ENCODE results near the gene RACGAP1. TPM values are rescaled to one million over a fixed set of nuclear protein-coding genes. Genes with fewer than 3 reads are reported as not detected.

The RACGAP1 gene
- total and polyA plus RNA-seq, 2 donors from 2014 or later, result 5.0 to 7.7 TPM

DNA sequence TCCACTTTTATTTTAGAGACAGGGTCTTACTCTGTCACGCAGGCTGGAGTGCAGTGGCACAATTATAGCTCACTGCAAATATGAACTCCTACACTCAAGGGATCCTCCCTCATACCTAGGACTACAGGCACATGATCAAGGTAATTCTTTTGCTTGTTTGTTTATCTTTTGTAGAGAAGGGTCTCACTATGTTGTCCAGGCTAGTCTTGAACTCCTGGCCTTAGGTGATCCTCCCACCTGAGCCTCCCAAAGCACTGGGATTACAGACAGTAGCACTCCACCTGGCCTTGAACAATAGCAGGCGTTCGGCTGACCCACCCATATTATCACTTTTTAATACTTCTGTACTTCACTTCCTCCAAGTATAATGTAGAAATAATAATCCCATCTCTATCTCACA lies 1.4 kb upstream of the RACGAP1 start:
- Histone ChIP-seq H3K4me1 (ENCODE audit: control insufficient read depth in 2 of 3, insufficient read depth in 2 of 3, low read depth in 1 of 3, low read length in 3 of 3) (no peaks in the 10 kb centered on the region), H3K9me3 (ENCODE audit: control insufficient read depth in 2 of 3, insufficient read depth in 1 of 3, low read length in 3 of 3) (no peaks in the 10 kb centered on the region), H3K27ac (ENCODE audit: low read depth in 2 of 2, low read length in 2 of 2) (no peak overlapping the region), H3K27me3 (ENCODE audit: control insufficient read depth, insufficient read depth, low read length) (no peaks in the 10 kb centered on the region), H3K9ac (ENCODE audit: low read length in 3 of 3) (no peak overlapping the region), H3K4me3 (ENCODE audit: low read length in 3 of 3) (no peak overlapping the region), H3K36me3 (ENCODE audit: control insufficient read depth in 2 of 3, insufficient read depth in 3 of 3, low read length in 3 of 3) (no peaks in the 10 kb centered on the region)
- DNase-seq (no peak), FAIRE-seq (no peak)
- intact Hi-C loops (cut with DNase I), result no loop called here
- TF ChIP-seq, protein P1, sequence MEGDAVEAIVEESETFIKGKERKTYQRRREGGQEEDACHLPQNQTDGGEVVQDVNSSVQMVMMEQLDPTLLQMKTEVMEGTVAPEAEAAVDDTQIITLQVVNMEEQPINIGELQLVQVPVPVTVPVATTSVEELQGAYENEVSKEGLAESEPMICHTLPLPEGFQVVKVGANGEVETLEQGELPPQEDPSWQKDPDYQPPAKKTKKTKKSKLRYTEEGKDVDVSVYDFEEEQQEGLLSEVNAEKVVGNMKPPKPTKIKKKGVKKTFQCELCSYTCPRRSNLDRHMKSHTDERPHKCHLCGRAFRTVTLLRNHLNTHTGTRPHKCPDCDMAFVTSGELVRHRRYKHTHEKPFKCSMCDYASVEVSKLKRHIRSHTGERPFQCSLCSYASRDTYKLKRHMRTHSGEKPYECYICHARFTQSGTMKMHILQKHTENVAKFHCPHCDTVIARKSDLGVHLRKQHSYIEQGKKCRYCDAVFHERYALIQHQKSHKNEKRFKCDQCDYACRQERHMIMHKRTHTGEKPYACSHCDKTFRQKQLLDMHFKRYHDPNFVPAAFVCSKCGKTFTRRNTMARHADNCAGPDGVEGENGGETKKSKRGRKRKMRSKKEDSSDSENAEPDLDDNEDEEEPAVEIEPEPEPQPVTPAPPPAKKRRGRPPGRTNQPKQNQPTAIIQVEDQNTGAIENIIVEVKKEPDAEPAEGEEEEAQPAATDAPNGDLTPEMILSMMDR (IDR thresholded peaks at IDR 0.05; ENCODE audit: borderline replicate concordance, extremely low read depth, insufficient read depth), result no peak

DNA sequence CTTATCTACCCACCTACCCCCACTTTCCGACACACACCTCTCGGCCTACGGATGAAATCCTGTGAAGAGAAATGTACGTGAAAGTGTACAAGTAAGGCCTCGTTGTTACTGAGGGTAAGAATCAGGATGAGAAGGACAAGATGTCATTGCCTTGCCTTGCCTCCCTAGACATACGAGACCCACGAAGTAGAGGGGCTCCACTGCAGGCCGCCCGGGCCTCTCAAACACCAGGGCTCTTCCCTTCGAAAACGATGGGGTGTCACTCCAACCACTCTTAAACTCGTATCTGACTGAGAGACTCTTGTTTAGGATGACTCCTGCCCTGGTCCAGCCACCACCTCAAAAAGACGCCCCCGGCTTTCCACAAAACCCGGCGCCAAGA lies 498 bp downstream of the RACGAP1 start:
- Histone ChIP-seq H3K4me1 (ENCODE audit: control insufficient read depth in 2 of 3, insufficient read depth in 2 of 3, low read depth in 1 of 3, low read length in 3 of 3) (no peaks in the 10 kb centered on the region), H3K36me3 (ENCODE audit: control insufficient read depth in 2 of 3, insufficient read depth in 3 of 3, low read length in 3 of 3) (no peaks in the 10 kb centered on the region), H3K9ac (ENCODE audit: low read length in 3 of 3) (peak overlapping the region; percentile 8 to 79 (median 49)), H3K4me3 (ENCODE audit: low read length in 3 of 3) (peak overlapping the region; percentile 74 to 88 (median 79)), H3K27me3 (ENCODE audit: control insufficient read depth, insufficient read depth, low read length) (no peaks in the 10 kb centered on the region), H3K27ac (ENCODE audit: low read depth in 2 of 2, low read length in 2 of 2) (no peak overlapping the region), H3K9me3 (ENCODE audit: control insufficient read depth in 2 of 3, insufficient read depth in 1 of 3, low read length in 3 of 3) (no peaks in the 10 kb centered on the region)
- FAIRE-seq (no peak), DNase-seq (peak in 2 of 5 donors; percentile 18 to 32)
- intact Hi-C loops (cut with DNase I), result no loop called here
- TF ChIP-seq, protein P1 (IDR thresholded peaks at IDR 0.05; ENCODE audit: borderline replicate concordance, extremely low read depth, insufficient read depth), result no peak

DNA sequence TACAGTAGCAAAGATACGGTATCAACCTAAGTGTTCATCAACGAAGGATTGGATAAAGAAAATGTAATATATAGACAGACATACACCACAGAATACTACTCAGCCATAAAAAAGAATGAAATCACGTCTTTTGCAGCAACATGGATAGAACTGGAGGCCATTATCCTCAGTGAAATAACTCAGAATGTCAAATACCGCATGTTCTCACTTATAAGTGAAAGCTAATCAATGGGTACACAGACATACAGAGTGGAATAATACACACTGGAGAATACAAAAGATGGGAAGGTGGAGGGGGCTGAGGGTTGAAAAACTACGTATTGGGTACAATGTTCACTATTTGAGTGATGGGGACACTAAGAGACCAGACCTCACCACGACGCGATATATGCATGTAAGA lies 1.1 kb downstream of the RACGAP1 start:
- peak overlapping the region in 1 of 3 donors; percentile 88 for H3K4me3 ChIP-seq (ENCODE audit: low read length in 3 of 3)
- TF ChIP-seq, protein P1 (IDR thresholded peaks at IDR 0.05; ENCODE audit: borderline replicate concordance, extremely low read depth, insufficient read depth), result no peak
- H3K9me3 ChIP-seq (ENCODE audit: control insufficient read depth in 2 of 3, insufficient read depth in 1 of 3, low read length in 3 of 3), result no peaks in the 10 kb centered on the region
- H3K4me1 ChIP-seq (ENCODE audit: control insufficient read depth in 2 of 3, insufficient read depth in 2 of 3, low read depth in 1 of 3, low read length in 3 of 3), result no peaks in the 10 kb centered on the region
- DNase-seq, result no peak
- H3K36me3 ChIP-seq (ENCODE audit: control insufficient read depth in 2 of 3, insufficient read depth in 3 of 3, low read length in 3 of 3), result no peaks in the 10 kb centered on the region
- FAIRE-seq, result no peak
- no peaks in the 10 kb centered on the region for H3K27me3 ChIP-seq (ENCODE audit: control insufficient read depth, insufficient read depth, low read length)
- intact Hi-C loops (cut with DNase I), result no loop called here
- peak overlapping the region in 1 of 3 donors; percentile 79 for H3K9ac ChIP-seq (ENCODE audit: low read length in 3 of 3)
- H3K27ac ChIP-seq (ENCODE audit: low read depth in 2 of 2, low read length in 2 of 2), result no peak overlapping the region

DNA sequence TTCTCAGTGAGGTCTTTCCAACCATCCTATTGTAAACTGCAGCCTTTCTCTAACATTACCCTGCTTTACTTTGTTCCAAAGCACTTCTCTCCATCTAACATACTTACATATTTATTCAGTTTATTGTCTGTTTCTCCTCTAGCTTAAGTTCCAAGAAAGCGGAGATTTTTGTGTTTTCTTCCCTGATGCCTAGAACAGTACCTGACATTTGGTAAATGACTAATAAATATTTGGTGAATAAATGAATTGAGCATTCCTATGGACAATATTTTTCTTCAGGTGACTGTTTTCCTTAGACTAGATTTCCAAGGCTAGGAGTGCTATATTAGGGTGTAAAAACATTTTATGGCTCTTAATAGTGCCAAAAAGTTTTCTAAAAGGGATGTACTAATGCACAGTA lies 2.4 kb downstream of the RACGAP1 start:
- Histone ChIP-seq H3K9ac (ENCODE audit: low read length in 3 of 3) (no peak overlapping the region), H3K4me3 (ENCODE audit: low read length in 3 of 3) (no peak overlapping the region), H3K27me3 (ENCODE audit: control insufficient read depth, insufficient read depth, low read length) (no peaks in the 10 kb centered on the region), H3K9me3 (ENCODE audit: control insufficient read depth in 2 of 3, insufficient read depth in 1 of 3, low read length in 3 of 3) (no peaks in the 10 kb centered on the region), H3K36me3 (ENCODE audit: control insufficient read depth in 2 of 3, insufficient read depth in 3 of 3, low read length in 3 of 3) (no peaks in the 10 kb centered on the region), H3K27ac (ENCODE audit: low read depth in 2 of 2, low read length in 2 of 2) (no peak overlapping the region), H3K4me1 (ENCODE audit: control insufficient read depth in 2 of 3, insufficient read depth in 2 of 3, low read depth in 1 of 3, low read length in 3 of 3) (no peaks in the 10 kb centered on the region)
- intact Hi-C loops (cut with DNase I), result no loop called here
- TF ChIP-seq, protein P1 (IDR thresholded peaks at IDR 0.05; ENCODE audit: borderline replicate concordance, extremely low read depth, insufficient read depth), result no peak
- FAIRE-seq, result no peak
- DNase-seq, result no peak

All from kidney (tissue), 14 donors.